Heart right ventricle (tissue), 16 donors: ENCODE results near the gene ITSN1. TPM values are rescaled to one million over a fixed set of nuclear protein-coding genes. Genes with fewer than 3 reads are reported as not detected.

Experiments
- ATAC-seq, 8 donors: fragments of 200-7000 bp; cut with Tn5 transposase; one replicate each; pipeline ENCODE4 v1.9.1; 2020; ENCODE audit warnings: mild to moderate bottlenecking in 8 of 8, moderate library complexity in 8 of 8, moderate number of reproducible peaks in 1 of 8
- DNase-seq, 2 donors: peaks; one replicate each; pipeline ENCODE4 v3.0.0-alpha.2; 2020
- H3K27ac ChIP-seq, 10 donors: fragments of 200-600 bp; sonication (generic) in 2 of 10; one replicate each; pipeline versions ENCODE4 v1.5.0 to v1.8.0; 2020 to 2022; ENCODE audit warnings: mild to moderate bottlenecking in 3 of 10
- H3K27me3 ChIP-seq, 7 donors: fragments of 200-600 bp; one replicate each; pipeline ENCODE4 v1.8.0; 2021 to 2022; ENCODE audit warnings: mild to moderate bottlenecking in 2 of 7
- H3K36me3 ChIP-seq, 9 donors: fragments of 200-600 bp; sonication (generic) in 1 of 9; one replicate each; pipeline versions ENCODE4 v1.5.0 to v1.8.0; 2020 to 2022; ENCODE audit warnings: mild to moderate bottlenecking in 2 of 9
- H3K4me1 ChIP-seq, 9 donors: fragments of 200-600 bp; sonication (generic) in 1 of 9; one replicate each; pipeline versions ENCODE4 v1.5.0 to v1.8.0; 2020 to 2022; ENCODE audit warnings: mild to moderate bottlenecking in 4 of 9
- H3K4me3 ChIP-seq, 10 donors: fragments of 200-600 bp; sonication (generic) in 2 of 10; one replicate each; pipeline versions ENCODE4 v1.5.0 to v1.8.0; 2020 to 2022; ENCODE audit warnings: mild to moderate bottlenecking in 7 of 10, moderate library complexity in 2 of 10
- H3K9me3 ChIP-seq, 11 donors: fragments of 200-600 bp in 10 of 11; sonication (generic) in 2 of 11; one replicate each; pipeline versions ENCODE4 v1.5.0 to v1.8.0; 2013 to 2022; ENCODE audit warnings: mild to moderate bottlenecking in 2 of 11, control low read depth in 1 of 11, moderate library complexity in 1 of 11
- CTCF ChIP-seq, 9 donors: fragments of 200-600 bp; sonication (generic) in 2 of 9; IDR thresholded peaks; one replicate each; pipeline versions ENCODE4 v1.5.0 to v1.8.0; 2021 to 2022; ENCODE audit warnings: antibody characterized with exemption in 9 of 9, mild to moderate bottlenecking in 5 of 9, moderate library complexity in 1 of 9
- WGBS, 2 donors: extraction: QIAGEN DNeasy Blood & Tissue Kit; methylation state at CpG; one replicate each; pipeline ENCODE4 v1.1.7; 2013; ENCODE audit warnings: inconsistent platforms in 1 of 2; 5-methylcytosine and 5-hydroxymethylcytosine counted together
- intact Hi-C, 10 donors: fragments of 100-400 bp; cut with DNase I; formaldehyde crosslinking; loops; one replicate each; pipeline versions ENCODE4 v1.11.1 to v1.14.2; 2022
- polyA plus RNA-seq, 2 donors: library from polyadenylated mRNA; stranded (reverse); fragments of 200-250 nt; gene quantifications; one replicate each; pipeline ENCODE4 v1.2.3, GENCODE V29; 2013
- total RNA-seq, 10 donors: library from RNA; stranded (reverse); fragmentation: NEBNext Ultra II Directional in 3 of 10; extraction: Animal tissue kit (Norgen Biotek cat#: 25700) in 3 of 10; gene quantifications; one replicate each; pipeline versions ENCODE4 v1.2.1 to v1.2.4, GENCODE V29; 2021 to 2023
- donor health status: Arrhythmogenic right ventricular cardiomyopathy.
- donor health status: ischemic (EF 13 %, LVEDD 7.1; RV severe dilation, severe dysfunction).
- donor health status: healthy with polysubstance abuse.
- donor health status: DM: no; HTN: yes; CAD: no.
- donor health status: DM: no; HTN: no; CAD: no.
- donor health status: ischemic (EF 25% LVEDD 6.9; RV normal size, moderate dysfunction).
- donor health status: ischemic (EF 25% LVEDD 5.7; RV mildly dilated, moderate dysfunction).
- donor health status: healthy.
- donor health status: DM: yes; HTN: yes; CAD: no.
- donor health status: Ischemic cardiomyopathy.
- donor health status: ischemic (EF 35%, LVEDD 5.7; RV mildly dilated, moderate dysfunction).
- donor health status: nonischemic (EF 11% LVEDD 7.7; RV severe dilation, severe dysfunction).
- donor health status: DM: yes; HTN: yes; CAD: no.
- donor health status: PGD.
- donor health status: ischemic (EF 29% LVEDD 5.4; RV normal size, mild dysfunction).
- donor health status: nonischemic (EF 23%, LVEDD 6.1; RV moderate dilation, normal function).

ITSN1 gene
- total and polyA plus RNA-seq, 12 donors = 14.6 to 47.3 (median 32.3) TPM

- peak in 1 of 8 donors; percentile 23 for ATAC-seq
- WGBS, 2 donors = 83 to 84% methylated on average over 8 of the region's 8 CpGs
- no peak for DNase-seq
- intact Hi-C loops = loop anchor here in 1 of 10 donors (10.0 kb wide), 1 partner anchor 157 kb away; the partner anchor contains the start of genes CRYZL1 and ITSN1
- no peaks in the 10 kb centered on the region for H3K9me3 ChIP-seq
- H3K27ac ChIP-seq = peak overlapping the region in 5 of 10 donors; percentile 1 to 41 (median 26)
- peaks cover 0 to 45% (median 5%) of the 10 kb centered on the region in 9 donors for H3K36me3 ChIP-seq
- H3K27me3 ChIP-seq = no peaks in the 10 kb centered on the region
- H3K4me3 ChIP-seq = no peak overlapping the region
- no peak for TF ChIP-seq CTCF (IDR thresholded peaks at IDR 0.05)
- H3K4me1 ChIP-seq = peaks cover 0 to 38% (median 7%) of the 10 kb centered on the region in 9 donors
These were observed 159.4 kb downstream of the ITSN1 start for GRCh38 chr21:33801424-33802405.

- Histone ChIP-seq H3K4me3 (no peak overlapping the region), H3K27me3 (no peaks in the 10 kb centered on the region), H3K36me3 (peaks cover 0 to 37% (median 5%) of the 10 kb centered on the region in 9 donors), H3K27ac (peak overlapping the region in 6 of 10 donors; percentile 9 to 52 (median 38)), H3K9me3 (no peaks in the 10 kb centered on the region), H3K4me1 (peaks cover 0 to 35% (median 7%) of the 10 kb centered on the region in 9 donors)
- intact Hi-C loops = loop anchor here in 1 of 10 donors (10.0 kb wide), 1 partner anchor 158 kb away; the partner anchor contains the start of genes CRYZL1 and ITSN1
- DNase-seq = no peak
- peak in 5 of 8 donors; percentile 55 to 70 (median 60) for ATAC-seq
- WGBS, 2 donors = 70 to 81% methylated on average over 4 of the region's 4 CpGs
- no peak for TF ChIP-seq CTCF (IDR thresholded peaks at IDR 0.05)
These were observed 160.2 kb downstream of the ITSN1 start for GRCh38 chr21:33802481-33802880.

GRCh38 chr21:33808715-33809367 is 166.5 kb downstream of the ITSN1 start:
- no peak overlapping the region for H3K4me3 ChIP-seq
- peak overlapping the region in 1 of 10 donors; percentile 22 for H3K27ac ChIP-seq
- H3K9me3 ChIP-seq = no peaks in the 10 kb centered on the region
- ATAC-seq = no peak
- peaks cover 5 to 40% (median 19%) of the 10 kb centered on the region in 9 donors for H3K4me1 ChIP-seq
- TF ChIP-seq CTCF (IDR thresholded peaks at IDR 0.05) = no peak
- intact Hi-C loops = loop anchor here in 1 of 10 donors (10.0 kb wide), 1 partner anchor 164 kb away; the partner anchor contains the start of genes CRYZL1 and ITSN1
- no peaks in the 10 kb centered on the region for H3K27me3 ChIP-seq
- H3K36me3 ChIP-seq = peaks cover 0 to 12% (median 0%) of the 10 kb centered on the region in 9 donors
- WGBS, 2 donors = 91 to 98% methylated on average over 2 of the region's 2 CpGs
- no peak for DNase-seq

- 53 to 58% methylated on average over 4 of the region's 4 CpGs for WGBS, 2 donors
- ATAC-seq (peak in 6 of 8 donors; percentile 20 to 36 (median 30)), DNase-seq (no peak)
- no peaks in the 10 kb centered on the region for H3K9me3 ChIP-seq
- H3K27ac ChIP-seq = peak overlapping the region in 8 of 10 donors; percentile 10 to 80 (median 62)
- TF ChIP-seq CTCF (IDR thresholded peaks at IDR 0.05) = no peak
- peaks cover 0 to 28% (median 3%) of the 10 kb centered on the region in 9 donors for H3K36me3 ChIP-seq
- H3K4me1 ChIP-seq = peaks cover 5 to 52% (median 19%) of the 10 kb centered on the region in 9 donors
- no peaks in the 10 kb centered on the region for H3K27me3 ChIP-seq
- intact Hi-C loops = loop anchor here in 1 of 10 donors (10.0 kb wide), 1 partner anchor 166 kb away; the partner anchor contains the start of genes CRYZL1 and ITSN1
- H3K4me3 ChIP-seq = peak overlapping the region in 1 of 10 donors; percentile 6
These were observed 168.5 kb downstream of the ITSN1 start for GRCh38 chr21:33810766-33811165.
